GM21423 (cell line): ENCODE measurements around the gene AADAT.

Experiments used
- ATAC-seq: cut with Tn5 transposase; IDR thresholded peaks from one replicate; pipeline ENCODE4 v1.9.1; 2021; ENCODE audit warnings: mild to moderate bottlenecking, moderate library complexity; ENCODE audit not compliant: unreplicated experiment

The AADAT gene

DNA sequence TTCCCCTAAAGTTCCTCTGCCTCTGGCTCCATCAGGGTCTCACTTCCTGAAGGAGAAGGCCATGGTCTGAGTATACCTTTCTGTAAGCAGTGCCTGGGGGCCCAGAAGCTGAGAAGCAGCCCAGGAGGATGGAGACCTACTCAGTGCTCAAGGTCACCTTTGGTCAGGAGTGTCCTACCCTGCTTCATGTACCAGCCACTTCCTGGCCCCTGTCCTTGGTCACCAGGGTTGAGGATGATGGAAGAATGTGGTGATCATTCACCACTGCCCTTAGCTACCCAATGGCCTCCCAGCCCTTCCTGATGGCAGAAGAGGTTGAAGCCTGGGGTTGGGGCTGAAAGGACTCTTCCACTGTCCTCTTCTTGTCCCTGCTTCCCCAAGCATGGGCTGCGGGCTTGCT lies 54.5 kb downstream of the AADAT start:
- no peak for ATAC-seq

DNA sequence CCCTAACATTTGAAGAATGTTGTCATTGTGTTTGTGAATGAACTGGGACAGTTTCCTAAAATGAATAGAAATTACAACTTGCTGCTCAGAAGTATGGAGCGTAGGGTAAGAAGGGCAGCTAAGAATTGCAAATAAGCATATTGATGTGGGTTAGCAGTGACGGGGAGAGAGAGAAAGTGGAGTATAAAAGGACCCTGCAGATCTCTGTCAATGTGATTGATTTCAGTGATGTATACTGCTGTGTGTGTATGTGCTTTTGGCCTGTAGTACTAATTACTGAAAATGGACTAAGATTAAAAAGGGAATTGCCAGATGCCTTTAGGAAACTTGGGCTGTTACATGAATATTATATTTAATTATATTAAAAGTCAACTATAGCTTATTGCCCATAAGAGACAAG lies 55.8 kb downstream of the AADAT start:
- ATAC-seq: no peak

DNA sequence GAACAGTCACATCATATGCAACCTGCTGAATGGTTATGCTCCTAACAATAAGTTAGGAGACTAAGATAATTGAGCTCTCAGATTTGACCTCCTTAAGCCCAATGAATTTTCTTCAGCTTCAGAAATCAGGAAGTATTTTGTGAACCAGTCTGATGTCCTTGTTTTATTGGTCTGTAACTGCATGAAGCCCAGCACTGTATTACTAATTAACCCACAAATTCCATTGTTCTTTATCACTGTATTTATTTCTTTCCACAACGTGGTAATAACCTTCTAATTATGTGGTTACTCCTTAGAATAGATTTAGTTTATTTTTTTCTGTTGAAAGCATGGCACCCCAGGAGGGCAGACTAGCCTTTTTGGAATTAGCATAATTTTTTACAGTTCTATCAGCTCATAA lies 59.6 kb downstream of the AADAT start:
- ATAC-seq: no peak

DNA sequence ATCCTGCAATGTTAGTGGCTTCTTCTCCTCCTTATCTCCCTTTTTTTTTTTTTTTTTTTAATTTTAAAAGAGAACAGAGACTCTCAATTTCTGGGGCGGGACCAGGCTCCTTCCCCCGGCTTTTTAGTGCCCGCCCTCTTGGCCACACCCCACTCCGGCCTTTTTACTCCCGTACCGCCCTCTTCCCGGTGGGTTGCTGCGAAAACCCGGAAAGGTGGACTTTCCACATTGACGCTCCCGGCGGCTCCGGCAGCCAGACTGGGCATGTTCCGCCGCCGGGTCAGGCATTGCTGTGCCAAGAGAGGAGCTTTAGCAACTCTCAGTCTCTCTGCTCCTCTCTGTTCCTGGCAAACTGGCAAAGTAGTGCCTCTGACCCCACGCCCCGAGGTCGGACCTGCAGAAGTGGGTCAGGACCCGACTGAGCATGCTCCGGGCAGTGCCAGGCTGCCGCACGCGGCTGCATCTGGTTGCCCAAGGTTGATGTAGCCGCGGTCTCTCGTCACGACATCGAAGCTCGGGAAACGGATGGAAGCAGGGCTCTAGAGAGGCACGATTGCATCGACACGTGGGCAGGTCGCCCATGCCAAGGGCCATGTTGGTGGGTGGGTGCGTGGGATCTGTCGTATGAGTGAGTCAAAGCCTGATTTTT lies 62.5 kb downstream of the AADAT start:
- peak; percentile 66 for ATAC-seq

DNA sequence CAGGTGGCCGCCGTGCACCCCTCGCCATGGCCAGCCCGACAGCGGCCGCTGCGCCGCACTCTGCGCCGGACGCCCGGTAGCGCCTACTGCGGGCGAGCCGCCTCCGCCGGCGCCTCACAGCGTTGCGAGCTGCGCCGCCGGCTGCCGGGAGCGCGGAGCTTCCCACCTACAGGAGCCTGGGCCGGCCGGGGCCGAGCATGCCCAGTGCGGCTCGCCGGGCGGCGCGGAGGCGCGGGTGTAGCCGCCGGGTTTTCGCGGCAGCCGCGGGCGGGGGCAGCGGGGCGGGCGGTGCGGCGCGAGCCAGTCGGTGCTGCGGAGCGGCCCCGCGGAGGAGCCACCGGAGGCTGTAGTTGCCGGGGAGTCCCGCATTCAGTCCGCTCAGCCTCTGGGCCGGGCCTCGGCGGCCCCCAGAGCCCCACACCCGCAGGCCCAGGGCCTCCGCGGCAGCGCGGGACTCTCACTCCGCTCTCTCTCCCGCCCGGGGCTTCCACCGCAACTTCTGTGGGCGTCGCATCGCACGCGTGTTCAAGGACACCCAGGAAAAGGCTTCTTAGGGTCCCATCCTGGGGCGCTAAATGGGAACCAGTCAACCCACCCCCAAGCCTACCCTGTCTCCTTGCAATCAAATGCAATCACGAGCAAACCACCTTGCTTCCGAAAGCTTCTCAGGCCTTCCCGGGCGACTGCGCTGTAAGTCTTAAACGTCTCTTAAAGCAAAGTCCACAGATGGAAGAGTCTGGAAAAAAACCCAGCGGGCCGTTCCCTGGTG lies 63.3 kb downstream of the AADAT start, which contains the start of gene MFAP3L:
Gene MFAP3L (minus strand): TSS at position 143 of the 769 bp plus-strand sequence. CDS start 20,518 bp downstream, outside the sequence.
- ATAC-seq: peak; percentile 79

DNA sequence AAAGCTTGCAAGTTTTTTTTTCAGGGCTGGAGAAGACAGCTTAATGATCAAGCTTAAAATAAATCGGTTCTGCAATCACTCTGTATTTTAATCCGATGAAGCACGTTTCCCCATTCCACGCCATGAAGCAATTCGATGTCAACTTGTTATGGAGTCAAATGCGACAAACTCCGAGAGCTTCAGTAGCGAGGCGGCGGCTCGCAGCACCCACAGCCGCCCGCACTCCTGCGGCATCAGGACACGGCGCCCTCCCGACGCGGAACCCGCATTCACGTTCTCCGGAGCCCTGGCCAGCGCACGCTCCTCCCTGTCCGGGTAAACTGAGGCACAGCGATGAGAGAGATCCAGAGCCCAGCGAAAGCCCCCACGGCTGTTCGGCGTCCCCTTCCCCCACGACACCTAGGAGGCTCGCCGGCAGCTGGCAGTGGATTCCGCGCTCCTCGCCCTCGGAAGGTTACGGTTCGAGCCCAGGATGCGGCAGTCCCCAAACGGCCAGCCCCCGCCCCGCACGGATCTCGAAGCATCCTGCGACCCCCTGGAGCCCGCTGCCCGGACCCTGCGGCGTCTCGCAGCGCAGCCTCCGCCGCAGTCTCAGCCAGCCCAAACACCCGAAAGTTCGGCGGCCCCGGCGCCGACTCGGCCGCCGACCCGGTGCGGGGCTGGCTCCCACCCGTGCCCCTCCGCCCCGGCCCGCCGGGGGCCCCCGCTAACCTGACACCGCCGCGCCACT lies 64.1 kb downstream of the AADAT start:
- ATAC-seq: no peak

DNA sequence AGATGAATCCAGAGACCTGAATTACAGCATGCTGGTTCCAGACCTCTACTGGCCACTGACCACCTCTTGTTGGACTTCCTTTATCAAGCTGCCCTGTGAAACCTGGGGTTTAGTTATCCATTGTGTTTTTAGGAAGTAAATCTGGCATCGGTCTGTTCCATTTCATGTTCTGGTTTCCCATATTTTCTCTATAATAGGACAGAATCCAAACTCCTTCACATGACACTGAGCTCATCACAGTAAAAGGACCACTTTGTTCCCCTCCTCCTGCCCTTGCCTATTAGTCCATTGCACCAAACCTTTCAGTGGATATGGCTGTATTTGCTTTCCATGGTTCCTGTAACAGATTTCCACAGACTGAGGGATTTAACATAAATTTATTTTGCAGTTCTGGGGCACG lies 67.5 kb downstream of the AADAT start:
- ATAC-seq: no peak

DNA sequence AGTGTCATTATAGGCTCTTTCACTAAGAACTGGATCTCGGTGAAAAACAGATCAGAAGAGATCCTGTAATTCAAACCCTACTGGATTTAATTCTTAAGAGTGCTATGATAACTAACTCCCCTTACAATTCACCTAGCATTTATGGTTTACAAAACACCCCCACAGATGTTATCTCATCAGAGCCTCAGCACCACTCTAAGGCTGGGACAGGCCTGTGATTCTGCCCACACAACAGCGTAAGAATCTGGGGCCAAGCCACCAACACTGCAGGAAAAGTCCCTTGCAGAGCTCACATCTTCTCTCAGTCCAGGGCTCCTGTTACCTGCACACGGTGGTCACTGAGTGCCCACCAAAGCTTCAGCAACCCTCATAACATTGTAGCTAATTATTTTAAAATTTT lies 72.5 kb downstream of the AADAT start:
- ATAC-seq: no peak

DNA sequence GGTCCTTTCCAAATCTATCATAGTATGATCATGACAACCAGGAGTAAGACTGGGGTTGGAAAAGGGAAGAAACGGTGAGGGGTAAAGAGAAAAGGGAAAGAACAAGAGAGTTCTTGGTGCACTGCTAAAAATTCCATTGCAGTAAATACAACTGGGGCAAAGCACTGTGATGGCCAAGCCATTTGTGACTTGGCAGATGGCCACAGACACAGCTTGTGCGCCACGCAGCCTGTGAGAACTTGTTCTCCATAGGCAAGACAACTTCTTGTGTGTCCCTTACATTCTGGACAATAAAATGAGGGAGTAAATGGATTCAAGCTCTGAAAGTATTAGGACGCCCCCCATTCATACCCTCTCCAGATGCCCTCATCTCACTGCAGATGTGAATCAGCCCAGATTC lies 74.5 kb downstream of the AADAT start:
- ATAC-seq: no peak

DNA sequence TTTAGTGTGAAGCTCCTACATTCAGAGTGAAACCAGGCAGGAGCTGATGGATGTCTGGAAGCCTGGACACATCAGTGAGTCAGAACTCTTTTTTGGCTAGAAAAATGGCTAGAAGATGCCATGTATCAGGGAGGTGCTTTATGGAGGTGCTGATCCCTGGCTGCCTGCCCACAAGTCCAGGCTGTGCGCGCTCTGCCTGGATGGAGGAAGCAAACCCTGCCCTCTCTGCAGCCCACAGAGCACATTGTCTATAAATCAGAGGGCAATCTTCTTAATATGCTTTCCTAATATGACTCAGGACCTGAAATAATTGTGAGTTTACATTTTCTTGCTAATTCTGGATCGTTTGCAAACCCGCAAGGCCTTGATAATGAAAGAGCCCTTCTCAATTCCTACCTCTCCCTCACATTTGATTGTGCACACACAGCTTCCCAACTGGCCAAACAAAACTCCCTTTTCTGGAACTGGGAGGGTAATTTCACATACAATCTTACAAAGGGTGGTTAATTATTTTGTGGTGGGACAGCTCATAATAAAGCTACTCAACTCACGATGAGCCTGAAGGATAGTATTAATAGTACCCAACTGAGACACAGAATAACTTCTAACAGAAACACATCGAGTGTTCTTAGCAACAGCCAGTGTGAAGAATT lies 75.3 kb downstream of the AADAT start:
- ATAC-seq: no peak

DNA sequence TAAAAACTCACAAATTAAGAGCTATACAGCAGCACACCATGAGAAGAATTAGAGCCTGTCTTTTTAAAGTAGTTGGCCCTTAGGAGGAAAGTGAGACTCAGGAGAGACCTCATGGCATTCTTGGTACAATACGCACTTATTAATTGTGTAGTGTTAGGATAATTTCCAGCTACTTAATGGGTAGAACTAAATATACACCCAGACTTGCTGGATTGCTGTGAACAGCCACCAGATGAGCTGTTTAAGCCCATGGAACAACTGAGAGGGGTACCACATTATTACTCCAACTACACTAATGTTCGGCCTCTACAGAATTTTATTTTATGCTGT lies 77.2 kb downstream of the AADAT start:
- no peak for ATAC-seq

DNA sequence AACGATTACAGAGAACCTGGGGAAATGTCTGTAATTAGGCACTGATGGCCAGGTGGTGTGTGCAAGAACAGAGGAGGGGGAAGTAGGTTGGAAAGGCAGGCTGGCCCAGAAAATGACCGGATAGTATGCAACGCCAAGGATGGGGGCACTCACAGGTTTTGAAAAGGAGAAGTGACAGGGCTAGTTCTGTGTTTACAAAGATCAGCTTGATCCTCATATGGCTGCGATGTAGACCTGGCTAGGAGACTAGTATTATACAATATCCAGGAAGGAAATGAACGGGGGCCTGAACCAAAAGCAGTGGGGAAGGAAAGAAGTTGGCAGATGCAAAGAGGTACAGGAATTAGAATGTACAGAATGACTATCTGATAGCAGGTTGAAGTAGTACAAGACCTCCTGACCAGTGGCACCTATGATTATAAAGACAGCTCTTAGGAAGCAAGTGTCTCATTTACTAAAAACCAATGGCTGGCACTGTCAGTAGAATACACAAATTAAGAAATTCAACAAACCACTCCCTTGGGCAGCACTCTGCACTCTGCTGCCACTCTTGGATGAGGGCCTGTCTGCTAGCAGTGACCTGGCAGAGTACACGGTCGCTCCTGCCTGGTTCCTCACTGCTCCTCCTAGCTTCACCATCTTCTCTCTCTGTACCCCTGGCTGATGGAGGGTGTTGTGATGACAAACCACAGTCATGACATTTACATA lies 77.7 kb downstream of the AADAT start:
- no peak for ATAC-seq
